NCI-H187 (cell line): Measurements from ENCODE around the gene P2RX6.
A peak's percentile ranks its signal among the peaks of the same experiment; 100 is the strongest.
"Not testable (repeated sequence)": the region's sequence is repeated elsewhere in the genome, so short reads cannot be mapped to it uniquely, and the experiment has no call there.

Experiments
- DNase-seq, 2 experiments: peaks; one replicate each; lab custom pipeline; 2025; lab: John Stamatoyannopoulos, UW

Gene P2RX6

DNA sequence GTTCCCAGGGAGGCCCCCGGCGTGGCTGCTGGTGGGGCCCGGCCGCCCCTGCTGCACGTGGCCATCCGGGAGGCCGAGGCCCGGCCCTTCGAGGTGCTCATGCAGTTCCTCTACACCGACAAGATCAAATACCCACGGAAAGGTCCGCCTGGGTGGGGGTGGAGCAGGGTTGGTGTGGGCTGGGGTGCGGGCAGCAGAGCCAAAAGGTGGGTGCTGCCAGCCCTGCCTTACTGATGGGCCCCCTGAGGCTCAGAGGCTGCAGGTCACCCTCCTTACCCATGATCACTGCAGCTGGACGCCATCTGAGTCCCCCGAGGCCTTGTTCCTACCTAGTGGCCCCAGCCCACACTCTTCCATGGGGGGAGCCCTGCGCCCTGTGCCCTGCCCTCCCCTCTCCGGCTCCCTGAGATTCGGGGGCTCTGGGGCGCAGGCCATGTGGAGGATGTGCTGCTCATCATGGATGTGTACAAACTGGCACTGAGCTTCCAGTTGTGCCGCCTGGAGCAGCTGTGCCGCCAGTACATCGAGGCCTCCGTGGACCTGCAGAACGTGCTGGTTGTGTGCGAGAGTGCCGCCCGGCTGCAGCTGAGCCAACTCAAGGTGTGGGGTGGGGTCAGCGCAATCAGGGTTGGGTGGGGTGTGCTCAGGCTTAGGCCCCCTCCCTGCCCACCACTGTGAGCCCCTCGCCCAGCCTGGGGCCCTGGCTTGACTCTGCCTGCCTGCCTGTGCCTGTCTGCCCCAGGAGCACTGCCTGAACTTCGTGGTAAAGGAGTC, 20.6 kb upstream of the P2RX6 start:
- DNase-seq, result no peak

DNA sequence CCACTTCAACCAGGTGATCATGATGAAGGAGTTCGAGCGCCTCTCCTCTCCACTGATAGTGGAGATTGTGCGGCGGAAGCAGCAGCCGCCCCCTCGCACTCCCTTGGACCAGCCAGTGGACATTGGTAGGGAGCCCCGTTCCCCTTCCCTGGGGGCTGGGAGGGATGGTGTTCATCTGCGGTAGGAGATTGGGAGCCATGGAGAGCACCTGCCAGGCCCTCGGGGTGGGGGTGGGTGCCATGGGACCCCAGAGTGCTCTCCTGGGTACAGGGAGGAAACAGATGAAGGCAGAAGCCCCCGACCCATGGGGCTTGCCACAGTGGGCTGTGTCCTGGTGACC, 20.1 kb upstream of the P2RX6 start:
- DNase-seq, result no peak

- DNase-seq, result no peak
These were observed 19.5 kb upstream of the P2RX6 start for GRCh38 chr22:20995329-20996030.

- DNase-seq, result no peak
These were observed 18.9 kb upstream of the P2RX6 start for GRCh38 chr22:20996031-20996410.

DNA sequence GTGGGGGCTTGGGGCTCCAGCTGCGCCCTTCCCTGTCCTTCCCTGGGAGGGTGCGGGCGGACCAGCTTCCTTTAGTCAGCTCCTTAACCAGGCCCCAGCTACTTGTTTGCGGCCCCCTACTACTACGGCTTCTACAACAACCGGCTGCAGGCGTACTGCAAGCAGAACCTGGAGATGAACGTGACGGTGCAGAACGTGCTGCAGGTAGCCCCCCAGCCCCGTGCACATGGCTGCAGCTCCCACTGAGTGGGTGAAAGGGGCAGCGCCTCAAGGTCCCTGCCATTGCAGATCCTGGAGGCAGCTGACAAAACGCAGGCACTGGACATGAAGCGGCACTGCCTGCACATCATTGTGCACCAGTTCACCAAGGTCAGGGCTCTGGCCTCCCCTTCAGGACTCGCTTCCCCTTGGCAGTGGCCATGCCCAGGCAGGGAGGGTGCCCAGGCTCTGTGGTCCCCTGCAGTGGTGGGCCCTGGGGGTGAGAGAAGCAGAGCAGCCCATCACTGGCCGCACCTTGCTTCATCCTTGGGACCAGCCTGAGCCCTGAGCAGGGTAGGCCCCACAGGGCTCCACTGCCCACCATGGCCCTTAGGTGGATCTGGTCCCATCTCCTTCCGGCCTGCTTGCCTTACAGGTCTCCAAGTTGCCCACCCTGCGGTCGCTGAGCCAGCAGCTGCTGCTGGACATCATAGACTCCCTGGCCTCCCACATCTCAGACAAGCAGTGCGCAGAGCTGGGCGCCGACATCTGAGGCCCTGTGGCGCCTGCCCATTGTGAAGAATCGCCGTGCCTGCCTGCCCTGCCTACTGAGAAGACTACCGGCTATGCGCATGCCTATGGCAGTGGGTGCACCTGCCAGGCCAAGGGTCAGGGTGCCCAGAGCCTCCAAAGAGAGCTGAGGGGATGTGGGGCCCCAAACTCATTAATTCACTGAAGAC, 18.1 kb upstream of the P2RX6 start:
- no peak for DNase-seq

DNA sequence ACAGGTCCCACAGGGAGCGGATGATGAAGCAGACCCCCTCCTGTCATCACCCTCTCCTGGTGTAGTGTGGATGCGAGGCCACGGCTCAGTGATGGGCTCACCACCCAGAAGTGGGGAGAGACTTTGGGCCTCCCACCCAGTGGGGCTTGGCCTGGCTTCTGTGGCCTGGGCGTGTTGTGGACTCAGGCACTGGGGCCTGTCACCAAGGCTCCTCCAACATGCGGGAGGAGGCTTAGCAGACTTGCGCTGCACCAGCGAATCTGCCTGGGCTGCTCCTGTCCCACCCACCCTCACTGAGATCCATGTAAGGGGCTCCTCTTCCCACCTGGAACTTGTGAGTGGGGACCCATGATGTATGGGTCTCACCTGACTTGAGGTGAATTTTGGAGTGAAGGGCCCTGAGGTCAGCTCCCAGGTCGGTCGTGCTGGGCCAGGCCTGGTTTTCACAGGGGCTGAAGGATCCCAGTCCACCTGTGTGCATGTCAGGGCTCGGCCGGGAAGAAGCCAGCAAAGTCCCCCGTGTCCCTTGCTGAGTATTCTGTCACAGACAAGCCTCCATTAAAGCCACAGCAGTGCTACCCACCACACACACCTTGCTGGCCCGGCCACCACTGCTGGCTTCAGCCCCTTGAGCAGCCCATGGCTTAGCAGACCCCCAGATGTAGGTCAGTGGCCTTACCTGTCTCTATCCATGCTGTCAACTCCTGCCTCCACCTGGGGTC, 17.3 kb upstream of the P2RX6 start:
- no peak for DNase-seq

- DNase-seq, result no peak
These were observed 16.3 kb upstream of the P2RX6 start for GRCh38 chr22:20998411-20999336.

GRCh38 chr22:20999350-21000206, 15.4 kb upstream of the P2RX6 start:
- DNase-seq, result no peak

DNA sequence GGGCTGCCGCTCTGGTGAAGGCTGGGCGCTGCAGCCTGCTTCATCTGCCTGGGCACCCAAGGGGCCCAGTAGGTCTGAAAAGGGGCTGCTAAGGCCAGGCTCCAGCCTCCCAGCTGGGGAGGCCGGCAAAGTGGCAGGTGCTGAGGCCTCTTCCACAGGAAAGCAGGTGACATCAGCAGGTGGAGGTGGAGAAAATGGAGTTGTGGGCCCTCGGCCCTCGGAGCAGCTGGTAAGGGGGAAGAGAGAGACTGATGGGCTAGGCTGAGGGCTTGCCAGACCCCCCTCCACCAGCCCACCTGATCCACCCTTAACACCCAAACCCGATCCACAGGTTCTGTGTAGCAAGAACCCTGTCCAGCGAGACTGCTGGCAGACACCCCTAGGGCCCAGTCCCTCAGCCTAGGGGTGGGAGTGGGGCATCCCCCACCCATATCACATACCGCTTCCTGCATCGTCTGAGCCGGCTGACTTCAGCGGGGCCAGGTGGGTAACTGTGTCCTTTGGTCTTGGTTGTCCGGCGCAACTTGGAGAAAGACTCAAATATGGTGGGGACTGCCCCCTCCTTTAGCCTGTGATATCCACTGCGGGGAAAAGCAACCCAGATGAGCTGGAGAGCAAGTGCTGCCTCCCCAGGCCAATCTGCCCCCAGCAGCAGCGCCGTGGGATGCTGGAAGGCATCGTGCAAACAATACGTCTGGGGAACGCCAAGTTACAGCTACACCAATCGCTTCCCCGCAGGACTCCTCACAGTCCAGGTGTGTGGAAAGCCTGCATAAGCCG, 14.6 kb upstream of the P2RX6 start:
- DNase-seq, result no peak

DNA sequence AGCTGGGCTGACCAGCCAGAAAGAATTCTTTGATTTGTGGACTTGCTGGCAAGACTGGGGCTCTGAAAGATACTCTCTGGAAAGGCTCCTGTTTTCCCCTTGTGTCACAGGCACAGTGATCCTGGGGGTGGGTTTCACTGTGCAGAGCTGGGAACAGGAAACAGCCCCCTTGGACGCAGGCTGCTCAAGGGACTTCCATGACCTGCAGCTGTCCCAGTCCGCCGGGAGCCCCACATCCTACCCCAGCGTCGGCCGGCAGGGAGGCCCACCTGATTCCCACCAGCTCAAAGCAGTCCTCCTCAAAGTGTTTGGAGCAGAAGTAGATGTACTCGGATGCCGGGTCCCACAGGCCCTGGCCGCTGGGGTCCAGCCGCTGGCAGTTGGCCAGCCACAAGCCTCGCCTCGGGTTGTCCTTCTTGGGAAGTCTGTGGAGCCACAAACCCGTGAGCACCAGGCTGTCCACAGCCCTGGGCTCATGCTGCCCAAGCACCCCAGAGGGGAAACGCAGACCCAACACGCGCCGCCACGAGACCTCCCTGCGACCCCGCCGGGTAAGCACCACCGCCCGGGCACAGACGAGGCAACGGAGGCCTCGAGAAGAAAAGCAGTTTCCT, 13.9 kb upstream of the P2RX6 start:
- no peak for DNase-seq

DNA sequence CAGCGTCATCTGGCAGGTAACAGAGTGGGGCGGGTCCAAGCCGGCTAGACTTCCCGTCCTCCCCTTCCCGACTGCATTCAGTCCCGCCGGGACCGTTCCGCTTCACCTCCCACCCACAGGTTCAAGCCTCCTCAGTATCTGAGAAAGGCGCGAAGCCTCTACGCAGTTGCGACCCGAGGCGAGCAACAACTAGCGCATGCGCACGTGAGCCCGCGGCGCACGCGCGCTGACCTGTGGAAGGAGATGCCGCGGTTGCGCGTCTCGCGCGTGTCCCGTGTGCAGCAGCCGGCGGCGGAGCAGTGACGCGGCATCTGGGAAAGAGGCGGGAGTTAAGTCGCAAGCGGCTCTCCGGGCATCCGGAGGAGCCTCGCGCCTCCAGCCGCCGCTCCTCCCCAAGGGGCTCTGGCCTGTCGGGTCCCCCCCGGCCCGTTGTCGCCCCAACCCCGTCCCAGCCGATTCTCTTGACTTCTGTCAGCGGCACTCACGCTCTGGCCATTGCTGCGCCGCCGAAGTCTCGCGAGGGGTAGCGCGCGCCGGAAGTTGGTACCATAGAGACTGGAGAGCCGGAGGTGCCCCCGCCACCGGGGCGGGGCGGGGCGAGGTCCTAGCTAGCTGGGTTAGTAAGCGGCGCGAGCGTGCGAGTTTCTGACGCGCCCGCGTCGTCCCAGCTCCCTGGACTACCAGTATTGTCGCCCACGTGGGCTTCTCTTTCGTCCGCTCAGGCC, 13.2 kb upstream of the P2RX6 start, which contains the start of gene THAP7:
Gene THAP7, minus strand, starts transcription at position 518 of the 725 bp plus-strand sequence. Its CDS starts 207 bp downstream, at position 311.
- DNase-seq, result peak; percentile 82 to 87

- DNase-seq, result no peak
These were observed 11.2 kb upstream of the P2RX6 start for GRCh38 chr22:21003782-21004181.

DNA sequence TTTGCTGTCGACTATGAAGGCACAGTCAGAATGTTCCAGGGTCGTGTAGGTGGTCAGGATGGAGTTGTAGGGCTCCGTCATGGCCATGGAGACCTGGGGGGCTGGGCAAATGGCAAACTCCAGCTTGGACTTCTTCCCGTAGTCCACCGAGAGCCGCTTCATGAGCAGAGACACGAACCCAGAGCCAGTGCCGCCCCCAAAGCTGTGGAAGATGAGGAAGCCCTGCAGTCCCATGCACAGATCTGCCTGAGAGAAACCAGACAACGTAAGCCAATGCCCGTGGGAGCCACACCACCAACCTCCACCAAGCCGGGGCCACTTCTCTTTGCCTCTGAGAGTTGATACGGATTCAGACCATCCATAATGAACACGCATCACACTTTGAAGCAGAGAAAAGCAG, 5.8 kb upstream of the P2RX6 start:
- DNase-seq, result not testable (repeated sequence)

DNA sequence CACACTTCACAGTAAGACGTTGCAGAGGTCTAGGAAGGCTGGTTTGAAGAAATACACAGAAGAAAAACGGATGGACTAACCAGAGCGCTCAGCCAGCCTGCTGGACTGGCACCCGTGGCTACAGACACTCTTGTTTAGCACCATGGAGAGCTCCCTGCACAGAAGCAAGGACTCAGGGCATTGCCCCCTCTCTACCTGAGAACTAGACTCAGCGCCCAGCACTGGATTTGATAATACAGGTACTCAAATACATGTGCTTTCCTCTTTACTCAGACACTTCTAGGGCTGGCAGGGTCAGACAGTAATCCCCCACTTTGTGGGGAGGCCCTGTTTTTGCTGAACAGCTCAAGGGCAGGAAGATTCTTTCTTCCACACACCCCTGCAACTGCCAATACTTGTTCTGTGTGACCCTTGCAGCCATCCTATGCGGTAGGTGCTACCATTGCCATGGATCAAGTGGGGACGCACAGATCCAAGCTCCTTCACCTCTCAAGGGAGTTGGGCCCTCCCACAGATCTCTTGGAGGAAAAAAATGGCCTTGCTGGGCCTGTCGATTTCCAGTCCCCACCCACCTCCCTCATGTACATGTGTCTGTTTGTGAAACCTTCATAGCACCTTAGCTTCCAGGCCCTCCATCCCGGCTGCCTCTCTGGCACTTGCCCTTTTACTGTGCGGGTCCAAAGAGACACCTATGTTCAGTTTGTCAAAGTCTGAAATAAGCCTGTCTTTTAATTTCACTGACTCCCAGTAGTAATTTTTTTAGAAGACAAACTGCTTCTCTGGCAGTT, 5.1 kb upstream of the P2RX6 start:
- DNase-seq, result no peak

- DNase-seq, result no peak
These were observed 4.4 kb upstream of the P2RX6 start for GRCh38 chr22:21010426-21011113.
